Measurements from ENCODE around the gene CLIC1. TPM values are rescaled to one million over a fixed set of nuclear protein-coding genes. Genes with fewer than 3 reads are reported as not detected.

CLIC1 gene
- total RNA-seq, 1 donor from 2014 or later, result 694 TPM

- DNase-seq (ENCODE audit: low read depth in 2 of 2), result peak in 1 of 2 donors; percentile 30
Measured at GRCh38 chr6:31768363-31769257, 32.3 kb upstream of the CLIC1 start.

GRCh38 chr6:31767096-31767645, 30.8 kb upstream of the CLIC1 start:
- no peak for DNase-seq (ENCODE audit: low read depth in 2 of 2)

DNA sequence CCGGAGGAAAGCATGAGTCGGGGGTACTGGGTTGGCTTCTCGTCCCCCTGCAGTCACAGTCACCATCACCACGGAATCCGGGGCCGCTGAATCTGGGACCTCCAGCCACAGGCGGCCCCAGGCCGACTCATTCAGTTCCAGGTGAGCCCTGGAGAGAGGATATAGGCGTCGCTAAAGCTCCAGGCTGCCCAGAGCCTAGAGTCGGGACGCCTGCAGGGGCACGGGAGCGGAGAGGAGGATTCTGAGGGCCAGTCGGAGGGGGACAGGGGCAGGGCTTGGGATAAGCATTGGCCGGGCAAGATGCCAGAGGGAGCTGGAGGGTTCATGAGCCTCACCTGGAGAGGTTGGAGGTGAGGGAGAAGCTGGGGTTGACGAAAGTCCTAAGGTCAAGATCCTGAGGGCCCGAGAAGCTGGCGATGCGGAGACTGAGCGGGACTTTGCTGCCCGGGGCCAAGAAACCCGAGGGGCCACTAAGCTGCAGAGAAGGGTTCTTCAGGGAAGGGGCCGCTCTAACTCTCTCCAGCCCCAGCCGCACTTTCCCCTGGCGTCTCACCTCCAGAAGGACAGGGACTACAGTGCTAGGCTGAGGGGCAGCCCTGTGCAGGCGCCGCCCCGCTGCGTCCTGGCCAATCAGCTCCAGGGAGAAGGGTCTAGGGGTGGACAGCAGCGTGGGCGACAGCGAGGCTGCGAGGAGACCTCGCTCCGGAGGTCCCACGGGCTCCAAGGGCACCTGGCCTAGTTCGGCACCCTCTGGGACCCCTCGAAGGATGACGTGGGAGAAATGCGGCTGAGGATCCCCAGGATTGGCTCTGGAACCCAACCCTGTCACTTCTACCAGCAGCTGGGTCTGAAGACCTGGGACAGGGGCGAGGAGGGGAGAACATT, 29.8 kb upstream of the CLIC1 start:
- DNase-seq (ENCODE audit: low read depth in 2 of 2), result peak in 1 of 2 donors; percentile 45

- no peak for DNase-seq (ENCODE audit: low read depth in 2 of 2)
Measured at GRCh38 chr6:31765559-31765909, 29.2 kb upstream of the CLIC1 start.

- DNase-seq (ENCODE audit: low read depth in 2 of 2), result no peak
Measured at GRCh38 chr6:31764198-31764597, 27.9 kb upstream of the CLIC1 start.

GRCh38 chr6:31763619-31763940, 27.2 kb upstream of the CLIC1 start:
- peak; percentile 63 to 89 for DNase-seq (ENCODE audit: low read depth in 2 of 2)

DNA sequence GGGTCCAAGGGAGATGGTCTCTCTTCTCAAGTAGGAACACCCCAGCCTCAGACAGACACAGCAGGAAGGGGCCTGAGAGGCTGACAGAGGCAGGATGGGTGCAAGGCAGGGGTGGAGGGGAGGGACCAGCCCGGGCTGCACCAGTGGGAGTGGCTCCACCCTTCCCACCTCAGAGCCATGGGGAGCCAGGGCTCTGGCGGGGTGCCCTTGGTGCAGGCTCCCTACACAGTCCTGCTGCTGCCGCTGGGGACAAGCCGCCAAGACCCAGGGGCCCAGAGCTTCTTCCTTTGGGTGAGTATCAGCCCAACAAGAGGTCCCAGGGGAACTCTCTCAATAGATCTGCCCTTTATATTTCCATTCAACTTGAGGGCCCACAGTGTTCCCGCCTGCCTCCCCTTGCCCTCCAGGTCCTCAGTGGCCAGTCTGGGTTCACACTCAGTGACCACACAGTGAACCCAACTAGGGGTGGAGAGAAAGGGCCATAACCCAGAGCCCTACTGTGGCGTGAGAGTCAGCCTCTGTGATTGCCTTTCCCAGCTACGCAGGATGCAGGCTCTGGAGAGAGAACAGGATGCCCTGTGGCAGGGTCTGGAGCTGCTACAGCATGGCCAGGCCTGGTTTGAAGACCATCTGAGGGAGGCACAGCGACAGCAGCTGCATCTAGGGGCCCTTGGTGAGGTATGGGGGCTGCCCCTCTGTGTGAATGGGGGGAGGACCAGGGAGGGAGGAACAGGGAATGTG, 26.7 kb upstream of the CLIC1 start:
- no peak for DNase-seq (ENCODE audit: low read depth in 2 of 2)

- DNase-seq (ENCODE audit: low read depth in 2 of 2), result no peak
Measured at GRCh38 chr6:31762356-31762755, 26.0 kb upstream of the CLIC1 start, which contains the start of gene SAPCD1. TSS of gene SAPCD1 (plus strand) at chr6:31762656. CDS start at chr6:31763055, 399 bp downstream.

DNA sequence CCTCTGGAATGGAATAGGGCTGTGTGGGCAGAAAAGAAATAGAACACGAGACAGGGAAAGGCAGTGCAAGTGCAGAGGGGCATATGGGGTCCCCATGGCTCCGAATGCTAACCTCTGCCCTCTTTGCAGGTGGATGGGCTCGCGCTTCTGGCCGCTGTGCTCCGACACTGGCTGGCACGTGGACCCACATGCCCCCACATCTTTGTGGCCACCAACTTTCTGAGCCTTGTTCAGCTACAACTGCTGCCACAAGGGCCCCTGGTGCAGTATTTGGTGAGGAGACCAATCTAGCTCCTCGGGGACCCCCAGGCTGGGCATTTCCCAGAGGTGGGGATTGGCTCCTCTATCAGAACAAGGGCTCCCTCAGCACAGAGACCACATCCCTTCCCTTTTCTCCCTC, 25.0 kb upstream of the CLIC1 start:
- DNase-seq (ENCODE audit: low read depth in 2 of 2), result no peak

DNA sequence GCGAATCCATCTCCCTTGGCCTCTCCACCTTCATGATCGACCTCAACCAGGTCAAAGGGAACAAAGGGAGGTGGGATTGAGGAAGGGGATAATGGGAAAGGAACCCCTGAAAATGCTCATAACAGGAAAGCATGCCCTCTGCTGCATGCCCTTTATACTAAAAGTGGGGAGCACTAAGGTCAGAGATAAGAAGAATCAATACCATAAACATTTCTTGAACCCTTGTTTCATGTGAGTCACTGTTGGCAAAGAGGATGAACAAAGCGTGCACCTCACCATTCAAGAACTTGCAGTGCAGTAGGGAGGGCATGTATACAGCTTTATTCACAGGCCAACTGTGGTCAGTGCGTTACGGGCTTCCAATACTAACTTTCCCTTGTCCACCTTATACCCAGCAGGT, 24.5 kb upstream of the CLIC1 start:
- no peak for DNase-seq (ENCODE audit: low read depth in 2 of 2)

DNA sequence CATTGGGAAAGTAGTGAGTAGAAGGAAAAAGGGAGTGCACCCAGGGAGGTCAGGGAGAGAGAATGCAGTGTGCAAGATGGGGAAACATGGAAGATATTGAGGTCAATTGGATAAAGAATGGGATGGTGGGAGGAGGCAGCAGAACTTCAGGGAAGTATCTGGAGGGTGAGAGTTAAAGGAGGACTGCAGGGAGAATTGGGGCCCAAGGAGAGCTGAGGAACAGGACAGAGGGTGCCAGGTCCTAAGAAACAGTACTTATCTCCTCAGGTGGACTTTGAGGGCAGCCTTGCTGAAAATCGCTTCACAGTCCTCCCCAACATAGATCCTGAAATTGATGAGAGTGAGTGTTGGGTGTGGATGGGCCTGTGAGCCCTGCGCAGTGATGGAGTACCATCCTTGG, 22.0 kb upstream of the CLIC1 start:
- no peak for DNase-seq (ENCODE audit: low read depth in 2 of 2)

DNA sequence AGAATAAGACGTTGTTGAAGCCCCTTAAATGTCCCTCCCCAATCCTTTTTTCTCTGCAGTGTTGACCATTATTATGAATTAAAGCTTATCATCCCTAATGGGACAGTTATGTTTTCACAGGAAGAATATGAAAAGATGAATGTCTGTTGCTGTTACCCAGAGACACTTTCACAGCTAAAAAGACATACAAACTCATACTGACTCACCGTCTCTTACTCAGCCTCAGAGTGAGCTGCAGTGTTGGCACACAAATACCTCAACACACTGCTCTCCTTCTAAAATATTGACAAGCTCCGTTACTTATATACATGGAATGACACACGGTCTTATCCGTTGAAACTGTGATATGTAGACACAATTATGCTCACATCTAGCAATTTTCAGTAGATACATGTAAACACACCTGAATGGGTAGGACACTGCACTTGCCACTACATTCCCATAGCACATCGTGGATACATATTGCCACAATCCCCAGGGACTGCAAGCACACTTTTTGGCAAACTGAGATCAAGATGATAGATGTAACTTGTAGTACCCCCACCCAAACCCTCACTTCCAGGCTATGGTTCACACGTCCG, 16.5 kb upstream of the CLIC1 start:
- DNase-seq (ENCODE audit: low read depth in 2 of 2), result peak in 1 of 2 donors; percentile 24

GRCh38 chr6:31750411-31751022, 14.2 kb upstream of the CLIC1 start:
- no peak for DNase-seq (ENCODE audit: low read depth in 2 of 2)

DNA sequence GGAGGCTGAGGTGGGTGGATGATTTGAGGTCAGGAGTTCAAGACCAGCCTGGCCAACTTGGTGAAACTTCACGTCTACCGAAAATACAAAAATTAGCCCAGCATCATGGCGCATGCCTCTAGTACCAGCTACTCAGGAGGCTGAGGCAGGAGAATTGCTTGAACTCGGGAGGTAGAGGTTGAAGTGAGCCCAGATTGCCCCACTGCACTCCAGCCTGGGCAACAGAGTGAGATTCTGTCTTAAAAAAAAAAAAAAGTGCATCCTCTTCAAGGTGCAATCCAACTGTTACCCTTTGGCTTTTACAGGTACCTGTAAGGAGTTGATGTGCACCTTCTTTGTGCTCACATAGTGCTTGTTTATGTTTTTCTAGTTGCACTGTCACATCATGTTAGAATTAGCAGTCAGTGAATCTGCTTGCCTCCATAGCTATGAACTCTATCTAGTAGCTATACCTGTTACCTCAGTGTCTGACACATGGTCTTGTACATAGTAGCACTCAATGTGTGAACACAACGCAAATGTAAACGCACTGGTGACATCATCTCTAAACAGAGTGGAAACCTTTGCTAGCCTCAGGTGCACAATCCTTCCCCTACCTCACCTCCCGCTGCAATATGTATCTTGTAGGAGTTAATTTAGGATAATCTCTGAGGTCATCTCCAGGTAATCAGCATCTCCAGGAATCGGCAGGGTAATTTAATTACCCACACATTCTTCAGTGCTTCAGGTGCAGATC, 13.1 kb upstream of the CLIC1 start:
- no peak for DNase-seq (ENCODE audit: low read depth in 2 of 2)

DNA sequence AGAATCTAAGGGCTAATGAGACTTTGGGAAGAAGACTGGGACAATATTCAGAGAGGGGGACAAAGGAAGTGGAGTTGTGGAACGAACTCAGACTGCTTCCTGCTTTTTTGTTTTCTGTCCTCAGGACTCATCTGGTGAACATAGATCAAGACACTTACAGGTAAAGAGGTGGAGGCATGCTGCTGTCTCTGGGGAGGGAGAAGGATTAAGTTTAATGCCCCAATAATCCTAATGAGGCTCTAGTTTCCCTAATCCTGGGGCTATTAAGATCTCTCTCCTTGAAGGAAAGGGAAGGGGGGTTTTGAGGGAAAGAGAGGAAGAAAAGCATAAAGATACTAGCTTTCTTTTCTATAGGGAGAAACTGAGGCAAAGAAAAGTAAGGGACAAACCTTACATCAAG, 8.1 kb upstream of the CLIC1 start:
- no peak for DNase-seq (ENCODE audit: low read depth in 2 of 2)

DNA sequence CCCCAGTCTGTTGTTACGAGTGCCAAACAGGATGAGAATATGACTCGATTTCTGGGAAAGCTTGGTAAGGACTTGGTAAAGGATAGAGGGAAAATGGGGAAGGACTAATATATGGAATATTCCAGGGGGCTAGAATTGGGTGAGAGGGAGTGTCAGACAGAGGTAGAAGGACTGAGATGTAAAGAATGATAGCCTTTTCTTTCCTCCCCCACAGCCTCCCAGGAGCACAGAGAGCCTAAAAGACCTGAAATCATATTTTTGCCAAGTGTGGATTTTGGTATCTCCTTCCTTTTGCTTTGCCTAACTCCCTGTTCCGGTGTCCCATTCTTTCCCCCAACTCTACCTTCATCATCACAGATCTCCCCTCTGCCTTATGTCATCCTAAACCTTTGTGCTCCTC, 6.6 kb upstream of the CLIC1 start:
- no peak for DNase-seq (ENCODE audit: low read depth in 2 of 2)

DNA sequence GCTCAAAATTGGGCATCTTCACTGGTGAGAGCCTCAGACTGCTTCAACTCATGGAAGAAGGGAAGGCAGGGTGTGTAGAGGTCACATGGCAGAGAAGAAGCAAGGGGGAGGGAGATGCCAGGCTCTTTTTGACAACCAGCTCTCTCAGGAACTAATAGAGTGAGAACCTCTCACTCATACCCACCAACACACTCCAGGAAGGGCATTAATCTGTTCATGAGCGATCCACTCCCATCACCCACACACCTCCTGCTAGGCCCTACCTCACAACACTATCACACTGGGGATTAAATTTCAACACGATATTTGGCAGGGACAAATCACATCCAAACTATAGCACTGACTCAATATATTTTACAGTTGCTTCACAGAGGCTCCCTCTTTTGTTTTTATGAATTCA, 5.5 kb upstream of the CLIC1 start:
- no peak for DNase-seq (ENCODE audit: low read depth in 2 of 2)

DNA sequence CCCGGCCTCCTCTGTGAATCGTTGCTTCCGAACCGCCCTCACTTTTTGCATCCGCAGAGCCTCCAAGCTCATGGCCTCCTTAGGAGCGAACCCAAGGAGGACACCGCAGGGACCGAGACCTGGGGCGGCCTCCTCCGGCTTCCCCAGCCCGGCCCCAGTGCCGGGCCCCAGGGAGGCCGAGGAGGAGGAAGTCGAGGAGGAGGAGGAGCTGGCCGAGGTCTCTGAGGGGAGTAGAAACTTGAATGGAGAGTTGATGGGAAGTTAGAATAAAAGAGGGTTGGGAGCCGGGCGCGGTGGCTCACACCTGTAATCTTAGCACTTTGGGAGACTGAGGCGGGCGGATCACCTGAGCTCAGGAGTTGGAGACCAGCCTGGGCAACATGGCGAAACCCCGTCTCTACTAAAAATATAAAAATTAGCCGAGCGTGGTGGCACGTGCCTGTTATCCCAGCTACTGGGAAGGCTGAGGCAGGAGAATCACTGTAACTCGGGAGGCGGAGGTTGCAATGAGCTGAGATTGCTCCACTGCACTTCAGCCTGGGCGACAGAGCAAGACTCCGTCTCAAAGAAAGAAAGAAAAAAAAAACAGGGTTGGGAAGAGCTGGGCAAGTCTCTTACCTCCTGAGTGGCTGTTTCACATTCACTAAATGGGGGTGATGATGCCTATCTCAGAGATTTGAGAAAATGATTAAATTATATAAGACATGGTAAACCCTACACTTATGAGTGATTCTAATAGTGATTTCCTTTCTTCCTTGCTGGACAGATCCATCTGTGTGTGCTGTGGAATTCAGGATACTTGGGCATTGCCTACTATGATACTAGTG, 4.3 kb upstream of the CLIC1 start:
- no peak for DNase-seq (ENCODE audit: low read depth in 2 of 2)

Data from dermis microvascular lymphatic vessel endothelial cell (primary cell).